Type B pancreatic cell (in vitro differentiated cells): ENCODE data around the gene SRGAP3. TPM values are rescaled to one million over a fixed set of nuclear protein-coding genes. Genes with fewer than 3 reads are reported as not detected.
A peak's percentile ranks its signal among the peaks of the same experiment; 100 is the strongest.

Source experiments
- DNase-seq: peaks from one replicate; pipeline ENCODE4 v3.0.0; 2021; ENCODE audit warnings: mixed read lengths; ENCODE audit not compliant: unreplicated experiment; ENCODE audit errors: extremely low spot score
- H3K27ac Mint-ChIP-seq: 2 replicates; pipeline ENCODE4 v1.8.0; 2021; ENCODE audit warnings: mild to moderate bottlenecking, mixed read lengths
- H3K27me3 Mint-ChIP-seq: 2 replicates; pipeline ENCODE4 v1.8.0; 2021; ENCODE audit warnings: mixed read lengths
- H3K36me3 Mint-ChIP-seq: 2 replicates; pipeline ENCODE4 v1.8.0; 2021; ENCODE audit warnings: mixed read lengths
- H3K4me1 Mint-ChIP-seq: one replicate; pipeline ENCODE4 v1.8.0; 2021; ENCODE audit warnings: mixed read lengths; ENCODE audit not compliant: unreplicated experiment
- H3K4me3 Mint-ChIP-seq: 2 replicates; pipeline ENCODE4 v1.8.0; 2021; ENCODE audit warnings: mild to moderate bottlenecking, mixed read lengths
- H3K9me3 Mint-ChIP-seq: 2 replicates; pipeline ENCODE4 v1.8.0; 2021; ENCODE audit warnings: mixed read lengths
- total RNA-seq: library from RNA; stranded (reverse); gene quantifications from 2 replicates; pipeline ENCODE4 v1.2.1, GENCODE V29; 2021; ENCODE audit warnings: low replicate concordance
- TF ChIP-seq, protein P1 (sequence below): fragments of 200-600 bp; sonication (generic); conservative IDR thresholded peaks from 2 replicates; pipeline ENCODE4 v1.5.0; 2021; ENCODE audit warnings: antibody characterized with exemption, mild to moderate bottlenecking

SRGAP3 gene
- total RNA-seq, 1 donor from 2014 or later, result 41.7 TPM

DNA sequence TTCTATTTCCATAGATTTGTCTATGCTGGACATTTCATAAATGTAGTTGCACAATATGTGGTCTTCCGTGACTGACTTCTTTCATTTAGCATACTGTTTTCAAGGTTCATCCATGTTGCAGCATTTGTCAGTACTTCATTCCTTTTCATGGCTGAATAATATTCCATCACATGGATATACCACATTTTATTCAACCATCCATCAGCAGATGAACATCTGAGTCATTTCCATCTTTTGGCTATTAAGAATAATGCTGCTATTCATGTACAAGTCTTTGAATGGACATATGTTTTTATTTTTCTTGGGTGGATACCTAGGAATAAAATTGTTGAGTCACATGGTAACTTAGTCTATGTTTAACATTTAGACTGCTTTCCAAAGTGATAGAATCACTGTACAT is 186.9 kb downstream of the SRGAP3 start:
- no peak for DNase-seq
- TF ChIP-seq, protein P1, sequence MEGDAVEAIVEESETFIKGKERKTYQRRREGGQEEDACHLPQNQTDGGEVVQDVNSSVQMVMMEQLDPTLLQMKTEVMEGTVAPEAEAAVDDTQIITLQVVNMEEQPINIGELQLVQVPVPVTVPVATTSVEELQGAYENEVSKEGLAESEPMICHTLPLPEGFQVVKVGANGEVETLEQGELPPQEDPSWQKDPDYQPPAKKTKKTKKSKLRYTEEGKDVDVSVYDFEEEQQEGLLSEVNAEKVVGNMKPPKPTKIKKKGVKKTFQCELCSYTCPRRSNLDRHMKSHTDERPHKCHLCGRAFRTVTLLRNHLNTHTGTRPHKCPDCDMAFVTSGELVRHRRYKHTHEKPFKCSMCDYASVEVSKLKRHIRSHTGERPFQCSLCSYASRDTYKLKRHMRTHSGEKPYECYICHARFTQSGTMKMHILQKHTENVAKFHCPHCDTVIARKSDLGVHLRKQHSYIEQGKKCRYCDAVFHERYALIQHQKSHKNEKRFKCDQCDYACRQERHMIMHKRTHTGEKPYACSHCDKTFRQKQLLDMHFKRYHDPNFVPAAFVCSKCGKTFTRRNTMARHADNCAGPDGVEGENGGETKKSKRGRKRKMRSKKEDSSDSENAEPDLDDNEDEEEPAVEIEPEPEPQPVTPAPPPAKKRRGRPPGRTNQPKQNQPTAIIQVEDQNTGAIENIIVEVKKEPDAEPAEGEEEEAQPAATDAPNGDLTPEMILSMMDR, result no peak
- Mint-ChIP-seq H3K27me3 (no peaks in the 10 kb centered on the region), H3K36me3 (peaks cover 33% of the 10 kb centered on the region), H3K9me3 (no peaks in the 10 kb centered on the region), H3K4me1 (peaks cover 18% of the 10 kb centered on the region), H3K4me3 (no peak overlapping the region), H3K27ac (no peak overlapping the region)

GRCh38 chr3:9061634-9062033 is 187.8 kb downstream of the SRGAP3 start:
- H3K27me3 Mint-ChIP-seq, result no peaks in the 10 kb centered on the region
- DNase-seq, result no peak
- no peaks in the 10 kb centered on the region for H3K9me3 Mint-ChIP-seq
- no peak overlapping the region for H3K27ac Mint-ChIP-seq
- TF ChIP-seq, protein P1, result no peak
- H3K4me3 Mint-ChIP-seq, result no peak overlapping the region
- H3K36me3 Mint-ChIP-seq, result peaks cover 33% of the 10 kb centered on the region
- H3K4me1 Mint-ChIP-seq, result peaks cover 18% of the 10 kb centered on the region

DNA sequence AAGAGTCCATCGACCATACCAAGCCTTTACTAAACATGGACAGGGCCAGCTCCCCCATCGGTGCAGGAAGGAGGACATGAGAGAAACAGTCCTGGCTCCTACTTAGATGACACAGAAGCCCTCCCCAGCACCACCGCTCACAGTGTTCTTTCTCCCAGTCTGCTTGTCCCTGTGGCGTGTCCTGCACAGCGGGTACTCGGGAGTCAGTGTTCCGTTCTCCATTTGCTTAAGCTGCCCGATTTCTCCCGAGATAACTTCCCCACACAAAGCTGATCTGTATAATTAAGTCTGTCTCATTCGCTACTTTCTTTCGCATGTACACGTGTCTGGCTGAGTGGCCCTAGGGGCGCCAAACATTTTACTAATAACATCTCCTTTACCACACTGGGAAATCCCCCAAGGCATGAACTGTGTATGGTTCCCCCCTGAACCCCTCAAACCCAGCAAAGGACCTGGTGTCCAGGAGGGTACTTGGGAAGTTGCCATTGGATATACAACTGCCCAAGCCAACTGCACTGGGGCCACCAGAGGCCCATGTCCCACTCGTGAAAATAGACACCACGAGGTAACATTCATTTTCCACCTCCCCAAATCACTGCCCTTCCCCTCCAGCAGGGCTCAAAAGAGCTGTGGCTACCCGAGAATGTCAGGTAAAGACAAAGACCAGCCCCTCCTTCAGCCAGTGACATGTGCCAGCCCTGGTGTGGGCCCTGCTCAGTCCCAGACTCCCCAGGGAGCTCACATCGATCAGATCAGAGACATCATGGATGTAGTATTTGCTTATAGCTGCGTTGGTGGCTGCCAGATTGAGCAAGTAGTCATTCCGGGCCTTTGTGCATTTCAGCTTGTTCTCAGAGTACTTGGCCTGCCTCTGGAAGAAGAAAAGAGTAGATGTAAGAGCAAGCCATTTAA is 189.7 kb downstream of the SRGAP3 start:
- TF ChIP-seq, protein P1, result no peak
- H3K9me3 Mint-ChIP-seq, result no peaks in the 10 kb centered on the region
- H3K36me3 Mint-ChIP-seq, result peaks cover 47% of the 10 kb centered on the region
- H3K4me3 Mint-ChIP-seq, result no peak overlapping the region
- no peak overlapping the region for H3K27ac Mint-ChIP-seq
- no peaks in the 10 kb centered on the region for H3K27me3 Mint-ChIP-seq
- H3K4me1 Mint-ChIP-seq, result peaks cover 11% of the 10 kb centered on the region
- DNase-seq, result no peak

DNA sequence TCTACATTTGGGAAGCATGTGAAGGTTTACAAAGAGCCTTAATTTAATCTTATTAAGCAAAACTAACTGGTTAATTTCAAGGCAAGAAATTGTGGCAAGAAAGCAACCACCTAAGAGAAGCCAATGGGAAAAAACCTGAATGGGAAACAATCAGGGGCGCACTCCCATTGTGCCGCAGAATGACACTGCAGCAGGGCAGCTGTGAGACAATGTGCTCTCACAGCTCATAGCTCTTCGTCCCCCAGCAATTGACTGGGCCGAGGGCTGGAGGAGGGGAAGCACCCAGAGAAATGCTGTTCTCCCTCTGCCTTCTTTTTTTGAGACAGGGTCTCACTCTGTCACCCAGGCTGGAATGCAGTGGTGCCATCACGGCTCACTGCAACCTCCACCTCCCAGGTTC is 192.9 kb downstream of the SRGAP3 start:
- peaks cover 53% of the 10 kb centered on the region for H3K36me3 Mint-ChIP-seq
- peaks cover 13% of the 10 kb centered on the region for H3K9me3 Mint-ChIP-seq
- H3K4me1 Mint-ChIP-seq, result no peaks in the 10 kb centered on the region
- H3K27ac Mint-ChIP-seq, result no peak overlapping the region
- no peak for DNase-seq
- TF ChIP-seq, protein P1, result no peak
- H3K4me3 Mint-ChIP-seq, result no peak overlapping the region
- no peaks in the 10 kb centered on the region for H3K27me3 Mint-ChIP-seq

DNA sequence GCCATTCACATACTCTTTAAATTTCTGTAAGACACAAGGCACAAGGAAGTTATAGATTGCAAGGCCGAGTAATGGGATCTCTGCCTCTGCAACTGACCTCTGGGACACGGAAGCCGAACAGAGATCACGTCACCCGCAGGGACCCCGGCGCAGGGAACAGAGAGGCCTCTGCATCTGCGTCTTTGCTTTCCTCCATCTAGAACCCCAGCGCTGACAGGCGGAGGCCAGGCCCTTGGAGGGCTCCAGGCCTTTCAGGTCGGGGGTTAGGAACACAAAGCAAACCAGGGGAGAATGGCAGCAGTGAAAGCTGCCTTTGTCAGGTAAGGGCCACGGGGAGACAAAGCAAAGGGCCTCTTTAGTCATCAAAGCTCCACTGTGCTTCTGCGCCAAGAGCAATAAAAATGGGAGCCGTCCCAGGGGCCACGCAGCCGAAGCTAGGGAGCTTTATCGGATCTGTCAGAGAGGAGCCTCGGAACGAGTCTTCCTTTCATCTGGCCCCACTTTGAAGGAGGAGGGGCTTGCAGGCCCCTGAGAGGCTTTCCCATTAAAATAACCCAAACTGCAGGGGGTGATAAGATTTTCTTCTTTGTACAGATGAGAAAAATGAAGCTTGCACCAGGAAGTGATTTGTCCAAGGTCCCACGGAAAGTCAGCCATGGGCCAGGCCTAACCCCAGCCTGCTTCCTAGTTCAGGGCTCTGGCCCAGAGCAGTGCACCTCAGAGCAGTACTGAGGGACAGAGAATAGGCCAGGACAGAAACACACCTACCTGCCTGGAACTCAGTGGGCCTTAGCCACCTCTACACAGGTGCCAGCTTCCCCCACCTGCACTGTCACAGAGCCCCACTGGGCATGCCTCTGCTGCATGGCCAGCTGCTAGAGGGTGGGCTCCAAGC is 201.7 kb downstream of the SRGAP3 start:
- no peak for DNase-seq
- Mint-ChIP-seq H3K4me3 (no peak overlapping the region), H3K27me3 (no peaks in the 10 kb centered on the region), H3K9me3 (no peaks in the 10 kb centered on the region), H3K27ac (peak overlapping the region; percentile 34), H3K36me3 (peaks cover 26% of the 10 kb centered on the region), H3K4me1 (peaks cover 15% of the 10 kb centered on the region)
- TF ChIP-seq, protein P1, result no peak
